NCI-H748 treated with DMSO at 0.1 percent for 48 hours (cell line): Measurements from ENCODE around the gene RARA.
A peak's percentile ranks its signal among the peaks of the same experiment; 100 is the strongest.
"Not testable (repeated sequence)": the region's sequence is repeated elsewhere in the genome, so short reads cannot be mapped to it uniquely, and the experiment has no call there.

Experiments
- DNase-seq: peaks from one replicate; lab custom pipeline; 2025; lab: John Stamatoyannopoulos, UW

The RARA gene

DNA sequence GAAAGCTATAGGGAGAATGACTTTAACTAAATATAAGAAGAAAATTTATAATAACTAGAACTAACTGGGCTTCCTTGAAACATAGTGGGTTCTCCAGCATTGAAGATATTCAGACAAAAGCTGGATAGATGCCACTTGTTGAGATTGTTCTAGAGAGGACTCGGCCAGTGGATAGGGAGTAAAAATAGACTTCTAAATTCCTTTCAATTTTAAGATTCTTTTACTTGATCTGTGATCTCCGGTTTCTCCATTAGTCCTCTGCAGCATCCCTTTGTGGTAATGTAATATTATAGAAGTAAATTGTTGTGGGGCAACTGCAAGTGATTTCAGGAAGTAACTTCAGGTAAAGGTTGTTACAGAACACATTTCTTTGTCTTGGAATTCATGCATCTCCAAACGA is 10.3 kb upstream of the RARA start:
- no peak for DNase-seq

DNA sequence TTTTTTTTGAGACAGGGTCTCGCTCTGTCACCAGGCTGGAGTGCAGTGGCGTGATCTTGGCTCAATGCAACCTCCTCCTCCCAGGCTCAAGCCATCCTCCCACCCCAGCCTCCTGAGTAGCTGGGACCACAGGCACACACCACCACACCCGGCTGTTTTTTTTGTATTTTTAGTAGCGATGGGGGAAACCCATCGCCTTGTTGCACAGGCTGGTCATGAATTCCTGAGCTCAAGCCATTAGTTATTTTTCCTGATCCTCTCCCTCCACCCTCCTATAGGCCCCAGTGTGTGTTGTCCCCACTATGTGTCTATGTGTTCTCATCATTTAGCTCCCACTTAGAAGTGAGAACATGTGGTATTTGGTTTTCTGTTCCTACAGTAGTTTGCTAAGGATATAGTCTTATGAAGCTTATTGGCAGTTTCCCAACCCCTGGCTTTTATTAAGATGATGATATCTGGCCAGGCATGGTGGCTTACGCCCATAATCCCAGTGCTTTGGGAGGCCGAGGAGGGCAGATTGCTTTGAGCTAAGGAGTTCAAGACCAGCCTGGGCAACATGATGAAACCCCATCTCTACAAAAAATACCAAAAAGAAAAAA is 9.7 kb upstream of the RARA start:
- DNase-seq: not testable (repeated sequence)

DNA sequence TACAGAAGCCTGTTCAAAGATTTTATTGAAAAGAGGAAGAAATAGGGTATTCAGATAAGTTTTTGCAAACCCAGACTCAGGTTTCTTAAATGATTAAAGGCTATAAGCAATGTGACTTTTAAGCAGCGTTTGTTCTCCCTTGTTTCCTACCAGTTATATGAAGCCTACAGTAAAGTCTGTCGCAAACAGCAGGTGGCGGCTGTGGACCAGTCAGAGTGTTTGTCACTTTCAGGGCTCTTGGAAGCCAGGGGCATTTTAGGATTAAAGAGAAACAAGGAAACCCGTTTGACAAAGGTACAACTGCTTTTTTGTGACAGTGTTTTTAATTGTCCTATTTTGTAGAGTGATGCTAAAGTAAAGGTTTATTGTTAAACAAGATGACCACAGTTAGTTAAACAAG is 7.7 kb upstream of the RARA start:
- no peak for DNase-seq

DNA sequence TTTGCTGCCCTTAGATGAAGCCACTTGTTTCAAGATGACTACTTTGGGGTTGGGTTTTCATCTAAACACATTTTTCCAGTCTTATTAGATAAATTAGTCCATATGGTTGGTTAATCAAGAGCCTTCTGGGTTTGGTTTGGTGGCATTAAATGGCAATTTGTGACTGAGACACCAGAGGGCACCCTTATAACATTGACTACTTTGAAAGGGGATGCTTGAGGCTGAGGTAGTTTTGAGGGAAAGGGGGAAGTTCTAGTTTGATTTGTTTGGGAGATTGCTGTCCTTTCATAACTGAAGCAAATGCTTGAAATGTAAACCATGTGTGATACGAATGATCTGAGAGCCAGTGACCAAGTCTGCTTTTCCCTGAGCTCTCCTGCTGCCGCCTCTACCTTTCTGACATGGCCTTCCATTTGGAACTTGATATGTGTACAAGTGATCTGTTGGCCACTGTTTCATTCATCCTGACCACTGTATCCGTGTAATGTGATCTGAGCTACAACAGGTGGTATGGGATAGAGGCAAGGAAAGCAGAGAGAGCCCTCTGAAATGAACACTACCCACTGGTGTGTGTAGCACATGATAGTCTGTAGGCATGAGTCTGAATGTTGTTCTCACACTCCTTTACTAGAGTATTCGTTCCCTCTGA is 5.8 kb upstream of the RARA start:
- peak; percentile 22 for DNase-seq

DNA sequence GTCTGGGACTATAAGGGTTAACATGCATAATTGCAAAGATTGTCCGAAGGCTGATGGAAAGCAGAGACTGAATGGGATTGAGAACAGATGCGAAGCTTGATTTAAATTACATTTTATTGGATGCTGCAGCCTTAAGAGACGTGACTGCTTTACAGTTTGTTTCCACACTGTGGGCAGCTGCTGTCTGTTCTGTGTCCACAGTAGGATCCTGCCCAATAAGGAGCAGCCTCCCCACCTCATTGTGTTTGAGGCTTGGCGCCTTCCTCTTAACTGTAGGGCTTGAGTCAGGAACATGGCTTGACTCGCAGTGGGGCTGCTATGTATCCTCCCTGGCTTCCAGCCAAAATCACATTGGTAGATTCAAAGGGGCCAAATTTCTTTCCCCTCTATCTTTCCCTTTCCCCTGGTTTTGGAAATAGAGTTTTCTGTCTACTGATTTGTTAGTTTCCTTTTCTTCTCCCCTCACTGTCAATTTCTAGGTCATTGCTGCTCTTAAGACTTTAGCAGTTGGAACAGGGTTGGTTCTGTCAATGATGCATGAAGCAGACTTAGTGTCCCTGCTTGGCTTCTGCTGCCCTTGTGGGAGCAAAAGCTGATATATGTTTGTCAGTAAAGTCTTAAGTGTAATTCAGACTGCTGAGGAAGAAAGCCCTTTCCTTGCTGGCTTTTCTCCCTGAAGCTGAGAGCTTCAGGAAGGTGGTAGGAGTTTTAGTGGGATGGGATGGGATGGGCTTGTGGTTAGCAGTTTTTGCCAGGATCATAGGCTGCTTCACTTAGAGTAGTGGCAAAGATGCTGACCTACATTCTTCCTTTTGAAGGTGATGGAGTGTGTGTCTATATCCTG is 5.0 kb upstream of the RARA start:
- DNase-seq: no peak

DNA sequence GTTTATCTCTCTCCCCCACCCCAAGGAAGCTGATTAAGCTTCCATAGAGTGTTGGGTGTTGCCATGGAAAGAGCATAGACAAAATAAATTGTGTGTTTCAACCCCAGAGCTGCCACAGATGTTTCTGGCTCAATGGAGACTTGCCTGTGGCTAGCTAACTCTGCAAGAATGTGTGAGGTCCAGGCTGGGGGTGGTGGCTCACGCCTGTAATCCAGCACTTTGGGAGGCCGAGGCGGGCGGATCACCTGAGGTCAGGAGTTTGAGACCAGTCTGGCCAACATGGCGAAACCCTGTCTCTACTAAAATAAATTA is 4.5 kb upstream of the RARA start:
- DNase-seq: not testable (repeated sequence)

DNA sequence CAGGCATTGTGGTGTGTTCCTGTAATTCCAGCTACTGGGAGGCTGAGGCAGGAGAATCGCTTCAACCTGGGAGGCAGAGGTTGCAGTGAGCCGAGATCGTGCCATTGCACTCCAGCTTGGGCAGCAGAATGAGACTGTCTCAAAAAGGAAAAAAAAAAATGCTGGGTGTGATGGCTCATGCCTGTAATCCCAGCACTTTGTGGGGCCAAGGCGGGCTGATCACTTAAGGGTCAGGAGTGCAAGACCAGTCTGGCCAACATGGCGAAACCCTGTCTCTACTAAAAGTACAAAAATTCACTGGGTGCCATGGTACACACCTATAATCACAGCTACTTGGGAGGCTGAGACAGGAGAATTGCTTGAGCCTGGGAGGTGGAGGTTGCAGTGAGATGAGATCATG is 4.1 kb upstream of the RARA start:
- DNase-seq: not testable (repeated sequence)

DNA sequence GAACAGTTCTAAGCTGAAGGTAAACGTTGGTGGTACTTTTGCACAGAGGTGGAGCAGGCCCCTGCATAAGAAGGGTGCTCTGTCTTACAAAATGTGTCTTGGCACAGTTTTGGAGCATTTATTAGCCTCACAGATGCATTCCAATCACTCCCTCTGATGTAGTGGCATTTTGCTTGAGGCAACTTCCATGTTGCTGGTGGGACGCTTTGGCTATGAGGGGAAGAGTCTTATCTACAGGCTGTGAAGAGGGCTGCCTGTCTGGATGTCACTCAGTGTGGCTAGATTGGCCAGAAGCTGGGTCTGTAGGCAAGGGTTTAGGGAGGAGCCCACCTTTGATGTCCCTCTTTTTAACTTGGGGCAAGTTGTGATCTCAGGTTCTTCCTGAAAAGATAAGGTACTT is 2.6 kb upstream of the RARA start:
- no peak for DNase-seq

DNA sequence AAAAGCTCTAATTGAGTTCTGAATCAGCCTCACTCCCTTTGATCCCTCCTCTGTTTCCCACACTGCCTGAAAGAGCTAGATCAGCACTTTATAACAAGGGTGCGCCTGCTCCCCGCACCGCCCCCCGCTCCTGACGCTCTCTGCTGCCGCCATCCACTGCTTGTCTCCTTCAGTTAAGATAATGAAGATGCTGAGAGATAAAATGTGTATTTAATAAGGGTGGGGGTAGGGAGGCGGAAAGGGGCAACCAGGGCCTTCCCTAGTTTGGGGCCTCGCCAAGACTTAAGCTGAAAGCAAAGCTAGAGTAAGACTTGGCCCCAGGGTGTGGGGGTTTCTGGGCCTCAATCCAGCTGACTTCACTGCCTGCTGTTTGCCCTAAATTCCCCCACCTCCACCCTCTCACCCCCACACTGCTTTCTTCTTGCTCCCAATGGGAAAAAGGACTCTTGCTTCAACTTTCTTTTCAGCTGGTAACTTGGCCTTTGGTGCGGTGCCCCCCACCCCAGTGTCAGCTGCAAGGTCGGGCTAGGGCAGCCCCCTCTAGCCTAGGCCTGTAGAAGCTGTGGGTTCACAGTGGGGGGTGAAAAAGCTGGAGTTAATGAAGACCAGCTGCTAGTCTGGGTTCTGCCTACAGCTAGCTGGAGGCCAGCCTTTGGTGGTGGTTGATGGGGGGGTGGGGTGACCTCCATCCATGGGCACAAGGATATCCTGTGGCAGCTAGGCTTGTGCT is 1.8 kb upstream of the RARA start:
- DNase-seq: no peak

DNA sequence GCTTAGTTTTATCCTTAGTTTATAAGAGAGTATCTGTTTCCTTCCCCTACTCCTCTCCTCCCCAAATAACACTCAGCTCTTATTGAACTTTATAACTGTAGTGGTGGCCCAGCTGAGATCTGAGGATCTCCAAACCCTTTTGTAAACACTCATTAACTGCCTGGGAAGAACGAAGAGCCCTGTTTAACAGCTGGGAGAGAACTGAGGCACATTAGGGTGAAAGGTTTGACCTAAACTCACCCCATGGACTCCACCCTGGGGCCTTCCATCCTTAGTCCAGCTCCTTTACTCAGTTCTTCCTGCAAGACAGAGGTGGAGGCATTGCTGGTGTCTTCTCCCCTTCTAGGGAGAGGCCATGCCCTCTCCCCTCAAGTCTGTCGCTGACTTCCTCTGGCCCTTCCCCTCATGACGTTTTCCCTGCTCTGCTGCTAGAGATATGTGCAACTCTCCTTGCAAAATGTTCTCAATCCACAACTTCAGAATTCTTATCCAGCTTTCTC is 1.2 kb upstream of the RARA start:
- no peak for DNase-seq

DNA sequence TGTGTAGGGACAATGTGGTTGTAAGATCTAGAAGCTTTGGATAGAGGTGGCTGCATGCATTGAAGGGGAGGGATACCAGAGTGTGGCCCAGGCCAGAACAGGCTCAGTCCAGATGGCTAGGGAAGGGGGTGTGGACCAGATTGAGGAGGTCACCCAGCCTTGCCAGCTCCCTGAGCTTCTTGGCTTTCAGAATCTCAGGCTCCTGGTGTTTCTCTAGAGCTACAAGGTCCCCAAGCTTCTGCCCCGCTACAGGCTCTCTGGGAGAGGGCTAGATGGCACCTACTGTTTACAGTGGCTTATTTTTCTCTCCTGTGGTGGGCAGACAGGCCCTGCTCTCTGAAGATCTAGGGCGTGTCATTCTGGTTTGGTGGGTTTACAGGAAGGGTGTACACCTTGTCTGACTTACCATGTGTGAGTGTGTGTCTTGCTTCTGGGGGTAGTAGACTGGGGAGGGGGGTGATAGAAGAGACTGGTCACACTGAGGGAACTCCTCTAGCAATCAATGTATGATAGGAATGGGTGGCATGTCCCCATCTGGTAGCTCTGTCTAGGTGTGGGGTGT is 1.1 kb downstream of the RARA start:
- no peak for DNase-seq

DNA sequence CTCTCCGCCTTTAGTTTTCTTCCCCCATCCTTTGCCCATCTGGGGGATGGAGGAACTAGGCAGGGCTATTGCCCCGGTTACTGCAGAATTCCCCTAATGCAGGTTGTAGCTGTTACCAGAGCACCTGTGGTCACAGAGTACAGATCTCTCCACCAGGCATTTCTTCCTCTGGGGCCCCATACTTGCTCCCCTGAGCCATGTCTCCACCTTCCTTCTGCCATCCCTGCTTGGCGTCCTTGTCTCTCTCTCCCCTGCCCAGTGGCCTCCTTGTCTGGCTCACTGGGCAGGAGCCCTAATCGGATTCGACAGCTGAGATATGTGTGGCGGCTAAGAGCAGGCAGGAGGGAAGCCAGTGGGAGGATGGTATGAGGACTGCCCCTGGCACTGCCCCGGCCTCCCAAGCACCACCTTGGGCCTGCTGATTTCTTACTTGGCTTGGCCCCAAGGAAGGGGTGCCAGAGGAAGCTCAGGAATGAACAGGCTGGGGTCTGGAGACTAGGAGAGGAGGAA is 2.0 kb downstream of the RARA start:
- DNase-seq: no peak

DNA sequence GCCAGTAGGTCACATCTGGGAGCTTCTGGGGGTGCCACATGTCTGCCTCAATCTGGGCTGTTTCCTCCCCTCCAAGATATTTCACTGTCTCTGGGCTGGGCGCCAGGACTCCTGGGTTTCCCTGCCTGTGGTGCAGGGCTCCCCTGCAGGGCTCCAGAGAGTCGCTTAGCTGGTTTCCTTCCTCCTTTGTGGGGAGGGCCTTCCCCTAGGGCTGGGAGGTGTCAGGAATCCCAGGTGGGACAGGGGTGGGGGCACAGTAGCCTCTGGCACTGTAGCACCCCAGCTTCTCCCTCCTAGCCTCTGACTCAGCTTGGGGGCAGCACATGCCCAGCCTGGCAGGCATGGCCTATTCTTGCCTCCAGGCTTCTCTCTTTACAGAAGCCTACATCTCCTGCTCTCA is 2.6 kb downstream of the RARA start:
- no peak for DNase-seq

DNA sequence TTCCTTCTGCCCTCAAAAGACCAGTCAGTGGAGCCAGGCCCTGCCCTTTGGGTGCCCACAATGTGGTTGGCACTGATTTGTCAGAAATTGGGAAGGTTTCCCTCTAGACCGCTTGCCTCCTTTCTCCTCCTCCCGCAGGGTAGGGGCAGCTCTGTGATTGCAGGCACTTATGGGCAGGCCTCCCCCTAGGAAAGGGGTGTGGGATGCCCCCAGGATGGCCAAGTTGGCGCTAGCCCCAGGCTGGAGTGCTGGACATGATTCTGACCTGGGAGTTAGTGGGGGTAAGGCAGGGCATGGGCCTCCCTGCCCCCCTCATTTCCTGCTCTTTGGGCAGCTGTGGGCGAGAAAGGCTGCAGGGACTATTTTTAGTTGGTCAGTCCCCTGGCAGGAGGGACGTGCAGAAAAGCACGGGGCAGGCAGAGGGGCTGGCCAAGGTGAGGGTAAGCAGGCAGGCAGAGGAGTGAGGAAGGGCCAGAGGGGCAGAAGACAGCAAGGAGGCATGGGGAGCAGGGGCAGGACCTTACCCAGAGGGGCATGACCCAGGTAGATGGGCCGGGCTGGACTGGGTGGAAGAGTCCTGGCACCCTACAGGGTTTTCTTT is 3.3 kb downstream of the RARA start:
- DNase-seq: no peak

DNA sequence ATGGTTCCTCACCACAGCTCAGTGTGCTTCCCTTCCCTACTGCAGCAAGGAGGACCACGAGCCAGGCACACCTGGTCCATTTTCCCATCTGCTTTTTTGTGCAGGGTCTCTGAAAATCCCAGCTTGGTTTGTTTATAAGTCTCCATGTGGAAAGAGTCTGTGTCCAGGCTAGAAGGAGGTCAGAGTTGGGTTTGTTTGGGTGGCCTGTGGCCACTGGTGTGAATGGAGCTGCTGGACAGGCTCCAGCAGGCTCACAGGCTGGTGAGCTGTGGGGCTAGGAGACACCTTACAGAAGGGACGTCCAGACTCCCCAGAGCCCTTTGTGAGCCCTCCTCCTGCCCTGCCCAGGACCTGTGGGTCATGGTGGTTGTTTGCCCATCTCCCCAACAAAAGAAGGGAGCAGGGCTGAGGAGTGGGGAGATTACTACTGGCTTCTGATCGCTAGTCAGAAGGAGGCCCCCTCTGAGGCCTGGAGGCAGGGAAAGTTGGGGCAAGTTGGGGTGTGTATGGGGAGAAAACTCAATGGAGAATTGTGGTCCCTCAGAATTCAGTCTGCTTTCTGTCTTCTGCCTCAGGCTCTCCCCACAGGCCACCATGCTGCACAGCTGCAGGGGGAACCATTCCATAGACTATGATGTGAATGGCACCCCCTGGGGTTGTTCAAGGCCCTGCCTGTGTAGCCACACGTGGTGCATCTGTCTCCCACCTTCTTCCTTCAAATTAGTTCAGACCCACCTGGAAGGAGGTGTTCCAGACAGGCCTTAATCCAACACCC is 4.1 kb downstream of the RARA start:
- no peak for DNase-seq

DNA sequence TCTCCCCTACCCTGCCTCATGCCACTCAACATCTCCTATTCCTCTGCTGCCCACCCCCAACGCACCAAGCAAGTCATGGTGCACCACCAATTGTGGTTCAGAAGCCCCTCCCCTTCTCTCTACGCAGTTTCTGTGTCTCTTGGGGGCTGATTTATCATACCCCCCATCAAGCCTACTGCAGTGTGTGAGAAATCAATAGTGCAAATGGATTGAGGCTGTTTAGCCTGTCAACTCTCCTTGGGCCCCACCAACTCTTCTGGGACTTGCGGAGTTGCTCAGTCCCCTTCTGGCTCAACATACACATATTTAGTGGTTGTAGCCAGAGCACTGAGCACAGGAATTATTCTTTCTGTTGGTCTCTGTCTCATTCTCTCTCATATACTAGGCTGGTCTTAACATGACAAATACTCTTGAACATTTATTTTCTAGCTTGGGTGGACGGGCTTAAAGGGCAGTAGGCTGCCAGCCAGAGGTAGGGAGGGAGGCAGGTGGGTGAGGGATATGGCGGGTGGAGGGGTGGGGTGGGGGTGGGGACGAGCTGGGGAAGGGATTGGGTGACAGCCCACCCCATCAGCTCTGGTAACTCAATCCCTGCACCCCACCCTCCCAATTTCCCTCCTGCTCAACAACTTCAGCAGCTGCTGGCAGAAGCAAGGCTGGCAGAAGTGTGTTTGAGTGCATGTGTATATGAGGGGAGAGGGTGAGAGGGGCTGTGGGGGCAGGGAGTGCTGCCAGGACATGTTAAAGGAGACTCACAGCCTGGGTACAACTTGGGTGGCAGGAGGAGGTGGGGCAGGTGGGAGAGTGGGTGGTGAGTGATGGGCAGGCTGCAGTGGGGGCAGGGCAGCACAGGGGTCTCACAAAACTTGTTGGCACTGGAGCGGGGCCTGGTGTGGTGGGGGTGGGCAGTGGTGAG is 4.9 kb downstream of the RARA start:
- DNase-seq: no peak

DNA sequence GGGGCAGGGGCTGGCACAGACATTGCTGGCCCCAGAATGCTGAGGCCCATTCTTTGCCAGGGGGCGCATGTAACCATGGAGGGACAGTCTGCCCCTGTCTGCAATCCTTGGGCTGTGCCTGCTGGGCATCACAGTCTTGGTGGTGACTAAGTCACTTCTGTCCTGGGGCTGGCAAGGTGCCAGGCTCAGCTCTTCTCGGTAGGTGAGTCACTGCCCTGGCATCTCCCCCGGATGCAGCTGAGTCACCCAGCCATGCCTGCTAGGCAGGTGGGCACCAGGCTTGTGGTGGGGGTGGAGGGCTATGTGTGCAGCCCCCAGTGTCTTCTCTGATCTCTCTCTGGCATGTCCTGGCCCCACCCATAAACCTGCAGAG is 5.6 kb downstream of the RARA start:
- DNase-seq: no peak

DNA sequence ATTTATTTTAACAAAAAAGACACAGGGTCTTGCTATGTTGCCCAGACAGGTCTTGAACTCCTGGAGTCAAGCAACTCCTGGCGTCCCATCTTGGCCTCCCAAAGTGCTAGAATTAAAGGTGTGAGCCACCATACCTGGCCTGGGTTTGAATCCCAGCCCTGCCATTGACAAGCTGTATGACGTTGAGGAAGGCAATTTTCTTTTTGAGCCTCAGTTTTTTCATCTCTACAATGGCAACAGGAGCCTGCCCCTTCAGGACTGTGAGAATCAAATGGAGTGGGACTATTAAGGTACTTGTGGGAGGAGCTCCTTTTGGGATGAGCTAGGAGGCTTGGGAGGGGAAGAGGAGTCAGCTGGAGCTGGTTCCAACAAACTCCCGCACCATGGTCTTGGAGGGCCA is 6.2 kb downstream of the RARA start:
- no peak for DNase-seq

DNA sequence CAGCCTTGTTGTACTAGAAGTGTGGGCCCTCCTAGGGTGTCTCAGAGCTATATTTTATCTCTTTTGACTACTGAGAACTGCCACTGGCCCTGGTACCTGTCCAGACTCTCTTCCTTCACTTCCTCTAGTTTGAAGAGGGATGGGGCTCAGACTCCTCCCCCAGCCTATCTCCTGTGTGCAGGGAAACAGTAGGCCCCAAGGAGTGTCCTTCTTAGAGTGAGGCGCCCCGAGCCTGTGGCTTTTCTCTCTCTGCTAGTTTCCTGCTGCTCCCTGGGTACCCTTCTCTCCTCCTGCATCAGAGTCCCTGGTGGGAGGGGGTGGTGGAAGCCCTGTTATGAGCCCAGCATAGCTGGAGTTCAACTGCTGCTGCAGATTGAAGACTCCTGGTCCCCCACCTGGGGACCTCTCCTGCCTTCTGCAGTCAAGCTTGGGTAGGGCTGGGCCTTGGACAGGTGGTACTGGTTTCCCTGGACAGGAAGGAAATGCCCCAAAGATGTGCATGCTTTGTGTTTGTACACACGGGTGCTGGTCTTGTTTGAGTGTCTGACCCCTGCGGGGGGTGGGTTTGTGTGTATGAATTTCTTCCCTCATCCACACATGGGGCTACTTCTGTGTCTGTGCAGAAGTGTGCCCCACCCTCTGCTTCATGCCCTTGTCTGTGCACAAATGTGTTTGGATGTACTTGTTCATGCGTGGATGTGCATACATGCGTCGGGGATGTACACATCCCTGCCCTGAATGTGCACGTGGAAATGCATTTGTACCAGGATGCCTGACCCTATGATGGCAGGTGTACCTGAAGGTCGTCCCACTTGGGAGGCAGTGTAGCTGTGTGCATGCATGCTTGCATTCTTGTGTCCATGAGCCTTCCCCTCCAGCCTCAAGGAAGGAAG is 6.9 kb downstream of the RARA start:
- DNase-seq: no peak
